Activated CD8-positive, alpha-beta memory T cell treated with anti-CD3 and anti-CD28 coated beads, Interleukin-2, amount 50 U/mL, for 24 hours (primary cell): ENCODE results near the gene TPD52L2.
"Not testable (repeated sequence)": the region's sequence is repeated elsewhere in the genome, so short reads cannot be mapped to it uniquely, and the experiment has no call there.

Experiments
- DNase-seq: peaks from one replicate; pipeline ENCODE4 v3.0.0-alpha.2; 2020; ENCODE audit errors: extremely low read depth

The TPD52L2 gene

GRCh38 chr20:63835021-63835858 lies 29.8 kb upstream of the TPD52L2 start:
- DNase-seq = no peak

- DNase-seq = no peak
These were observed 28.4 kb upstream of the TPD52L2 start for GRCh38 chr20:63836458-63837344.

GRCh38 chr20:63837479-63837878 lies 27.6 kb upstream of the TPD52L2 start:
- DNase-seq = no peak

- DNase-seq = no peak
These were observed 25.4 kb upstream of the TPD52L2 start for GRCh38 chr20:63839620-63840019.

- no peak for DNase-seq
These were observed 24.7 kb upstream of the TPD52L2 start for GRCh38 chr20:63840405-63840828.

GRCh38 chr20:63842258-63842657 lies 22.8 kb upstream of the TPD52L2 start:
- no peak for DNase-seq

- DNase-seq = no peak
These were observed 21.8 kb upstream of the TPD52L2 start for GRCh38 chr20:63843222-63843621.

- no peak for DNase-seq
These were observed 21.3 kb upstream of the TPD52L2 start for GRCh38 chr20:63843778-63844177.

GRCh38 chr20:63844511-63844991 lies 20.5 kb upstream of the TPD52L2 start:
- no peak for DNase-seq

- DNase-seq = no peak
These were observed 18.8 kb upstream of the TPD52L2 start for GRCh38 chr20:63846128-63846771.

- no peak for DNase-seq
These were observed 18.2 kb upstream of the TPD52L2 start for GRCh38 chr20:63846888-63847236.

GRCh38 chr20:63847237-63848002 lies 17.6 kb upstream of the TPD52L2 start:
- DNase-seq = no peak

GRCh38 chr20:63848003-63848911 lies 16.8 kb upstream of the TPD52L2 start:
- DNase-seq = no peak

GRCh38 chr20:63850689-63851547 lies 14.2 kb upstream of the TPD52L2 start:
- peak; percentile 27 for DNase-seq

- not testable (repeated sequence) for DNase-seq
These were observed 13.5 kb upstream of the TPD52L2 start for GRCh38 chr20:63851548-63851943.

- DNase-seq = not testable (repeated sequence)
These were observed 11.4 kb upstream of the TPD52L2 start for GRCh38 chr20:63853733-63854068.

- DNase-seq = no peak
These were observed 10.9 kb upstream of the TPD52L2 start for GRCh38 chr20:63854069-63854765.

GRCh38 chr20:63854766-63855362 lies 10.2 kb upstream of the TPD52L2 start:
- no peak for DNase-seq
